Body of pancreas (tissue), 4 donors: ENCODE data around the gene EFR3B. TPM values are rescaled to one million over a fixed set of nuclear protein-coding genes. Genes with fewer than 3 reads are reported as not detected.
"Not testable (repeated sequence)": the region's sequence is repeated elsewhere in the genome, so short reads cannot be mapped to it uniquely, and the experiment has no call there.

Experiments
- ATAC-seq: fragments of 150-250 bp; one replicate; pipeline ENCODE4 v1.9.1; 2016
- DNase-seq, 4 donors: peaks; one replicate each; pipeline ENCODE4 v3.0.0-alpha.2; 2019
- H3K27ac ChIP-seq, 4 donors: fragments of 200-600 bp; sonication (generic); 1 replicate in 3 of 4; 2 replicates in 1 of 4; pipeline versions ENCODE4 v1.5.1 to v1.6.1; 2016 to 2019; ENCODE audit warnings: mild to moderate bottlenecking in 1 of 4, mixed read lengths in 1 of 4, moderate library complexity in 1 of 4
- H3K27me3 ChIP-seq, 2 donors: fragments of 200-600 bp; sonication (generic); one replicate each; pipeline ENCODE4 v1.6.0; 2016; ENCODE audit warnings: mild to moderate bottlenecking in 1 of 2
- H3K36me3 ChIP-seq, 2 donors: fragments of 200-600 bp; sonication (generic); replicated peaks in 1 of 2; 2 replicates each; pipeline ENCODE4 v1.5.1; 2016; ENCODE audit warnings: low read depth in 2 of 2; ENCODE audit not compliant: insufficient read depth in 1 of 2
- H3K4me1 ChIP-seq: fragments of 200-600 bp; sonication (generic); one replicate; pipeline ENCODE4 v1.6.0; 2016
- H3K4me3 ChIP-seq, 2 donors: fragments of 200-600 bp; sonication (generic); 1 replicate in 1 of 2; 2 replicates in 1 of 2; pipeline ENCODE4 v1.5.1; 2016 to 2019
- H3K9me3 ChIP-seq, 3 donors: fragments of 200-600 bp; sonication (generic); 1 replicate in 2 of 3; 2 replicates in 1 of 3; pipeline ENCODE4 v1.5.1; 2016
- POLR2A ChIP-seq, 3 donors: fragments of 450-650 bp; IDR thresholded peaks; one replicate each; pipeline ENCODE4 v1.6.1; 2016; ENCODE audit warnings: antibody characterized with exemption in 3 of 3, mild to moderate bottlenecking in 2 of 3
- WGBS, 2 donors: methylation state at CpG; one replicate each; pipeline ENCODE4 v1.1.5; 2017; 5-methylcytosine and 5-hydroxymethylcytosine counted together
- intact Hi-C: fragments of 100-400 bp; cut with DNase I; formaldehyde crosslinking; loops from one replicate; pipeline ENCODE4 v1.15.1; 2023
- total RNA-seq, 2 donors: library from RNA; depleted of rRNA; stranded (reverse); fragments of >200 nt; gene quantifications; one replicate each; pipeline ENCODE4 v1.1.0, GENCODE V29; 2016
- TF ChIP-seq, protein P1 (sequence below), 7 experiments: fragments of 450-650 bp in 4 of 7; fragments of 200-600 bp in 3 of 7; sonication (generic) in 3 of 7; IDR thresholded peaks; one replicate each; pipeline ENCODE4 v1.5.1; 2016 to 2019; ENCODE audit warnings: antibody characterized with exemption in 7 of 7

Gene EFR3B
- total RNA-seq, 2 donors from 2014 or later = under 0.01 to 0.52 TPM

DNA sequence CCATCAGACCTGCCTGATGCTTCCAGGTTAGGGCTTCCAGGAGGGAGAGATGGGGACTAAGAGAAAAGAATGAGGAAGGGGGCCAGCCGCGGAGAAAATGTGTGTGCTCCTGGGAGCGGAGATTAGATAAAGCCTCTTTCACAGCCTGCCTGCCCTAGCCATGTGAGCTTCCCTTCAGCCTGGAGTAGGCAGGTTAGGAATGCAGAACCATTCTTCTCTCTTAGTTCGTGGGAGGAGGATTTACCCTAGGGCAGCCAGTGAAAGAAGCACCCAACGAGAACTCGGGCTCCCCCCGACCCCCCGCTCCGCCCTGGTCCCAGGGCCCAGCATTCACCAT is 90.4 kb downstream of the EFR3B start:
- no peak overlapping the region for H3K4me3 ChIP-seq
- no peak for ATAC-seq
- TF ChIP-seq, protein P1, sequence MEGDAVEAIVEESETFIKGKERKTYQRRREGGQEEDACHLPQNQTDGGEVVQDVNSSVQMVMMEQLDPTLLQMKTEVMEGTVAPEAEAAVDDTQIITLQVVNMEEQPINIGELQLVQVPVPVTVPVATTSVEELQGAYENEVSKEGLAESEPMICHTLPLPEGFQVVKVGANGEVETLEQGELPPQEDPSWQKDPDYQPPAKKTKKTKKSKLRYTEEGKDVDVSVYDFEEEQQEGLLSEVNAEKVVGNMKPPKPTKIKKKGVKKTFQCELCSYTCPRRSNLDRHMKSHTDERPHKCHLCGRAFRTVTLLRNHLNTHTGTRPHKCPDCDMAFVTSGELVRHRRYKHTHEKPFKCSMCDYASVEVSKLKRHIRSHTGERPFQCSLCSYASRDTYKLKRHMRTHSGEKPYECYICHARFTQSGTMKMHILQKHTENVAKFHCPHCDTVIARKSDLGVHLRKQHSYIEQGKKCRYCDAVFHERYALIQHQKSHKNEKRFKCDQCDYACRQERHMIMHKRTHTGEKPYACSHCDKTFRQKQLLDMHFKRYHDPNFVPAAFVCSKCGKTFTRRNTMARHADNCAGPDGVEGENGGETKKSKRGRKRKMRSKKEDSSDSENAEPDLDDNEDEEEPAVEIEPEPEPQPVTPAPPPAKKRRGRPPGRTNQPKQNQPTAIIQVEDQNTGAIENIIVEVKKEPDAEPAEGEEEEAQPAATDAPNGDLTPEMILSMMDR (IDR thresholded peaks at IDR 0.05) = no peak
- no peak for TF ChIP-seq POLR2A (IDR thresholded peaks at IDR 0.05)
- intact Hi-C loops = loop anchor here (5.0 kb wide), 1 partner anchor 150 kb away; no protein-coding TSS in a partner anchor
- no peaks in the 10 kb centered on the region for H3K36me3 ChIP-seq
- 17 to 24% methylated on average over 9 of the region's 9 CpGs for WGBS, 2 donors
- H3K4me1 ChIP-seq = peaks cover 6% of the 10 kb centered on the region
- no peaks in the 10 kb centered on the region for H3K9me3 ChIP-seq
- H3K27ac ChIP-seq = no peak overlapping the region
- no peak for DNase-seq
- H3K27me3 ChIP-seq = no peaks in the 10 kb centered on the region

DNA sequence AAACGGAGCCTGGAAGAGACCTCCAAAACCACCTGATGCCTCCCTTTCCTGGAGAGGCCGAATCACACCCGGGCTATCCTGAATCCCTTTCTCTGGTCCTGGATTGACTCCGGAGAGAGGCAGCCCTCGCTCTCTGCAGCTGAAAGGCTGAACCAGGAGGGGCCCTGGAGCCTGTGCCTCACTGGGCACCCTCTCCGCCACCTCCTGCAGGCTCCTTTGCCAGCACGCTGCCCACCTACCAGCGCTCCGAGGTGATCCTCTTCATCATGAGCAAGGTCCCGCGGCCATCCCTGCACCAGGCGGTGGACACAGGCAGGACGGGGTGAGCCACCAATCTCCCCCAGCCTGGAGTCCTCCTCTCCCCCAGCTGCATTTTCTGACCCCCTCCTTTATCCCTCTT is 90.8 kb downstream of the EFR3B start:
- DNase-seq = no peak

DNA sequence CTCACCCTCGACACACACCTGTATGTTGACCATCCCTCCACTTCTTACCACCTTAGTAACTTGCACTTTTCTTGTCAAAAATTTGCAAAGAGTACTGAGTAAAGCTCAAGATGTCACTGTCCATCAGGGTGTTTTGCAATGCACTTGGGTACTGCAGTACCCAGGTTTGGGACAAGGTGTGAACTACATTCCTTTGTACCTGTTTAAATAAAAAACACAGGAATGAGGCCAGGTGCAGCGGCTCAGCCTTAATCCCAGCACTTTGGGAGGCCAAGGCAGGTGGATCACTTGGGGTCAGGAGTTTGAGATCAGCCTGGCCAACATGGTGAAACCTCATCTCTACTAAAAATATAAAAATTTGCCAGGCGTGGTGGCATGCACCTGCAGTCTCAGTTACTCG is 98.7 kb downstream of the EFR3B start:
- H3K27me3 ChIP-seq, H3K9me3 ChIP-seq, ATAC-seq, intact Hi-C loops, DNase-seq, H3K4me3 ChIP-seq, H3K36me3 ChIP-seq, H3K4me1 ChIP-seq, H3K27ac ChIP-seq: not testable (repeated sequence)
- WGBS, 2 donors = 61 to 81% methylated on average over 3 to 4 of the region's 4 CpGs

More for the DNA sequence above, 90.8 kb downstream of the EFR3B start:
- Histone ChIP-seq H3K9me3 (no peaks in the 10 kb centered on the region), H3K4me1 (peaks cover 6% of the 10 kb centered on the region), H3K4me3 (no peak overlapping the region), H3K36me3 (no peaks in the 10 kb centered on the region), H3K27me3 (no peaks in the 10 kb centered on the region), H3K27ac (no peak overlapping the region)
- WGBS, 2 donors = 77 to 81% methylated on average over 11 to 13 of the region's 13 CpGs
- TF ChIP-seq POLR2A (IDR thresholded peaks at IDR 0.05) = no peak
- TF ChIP-seq, protein P1 (IDR thresholded peaks at IDR 0.05) = no peak
- intact Hi-C loops = loop anchor here (5.0 kb wide), 1 partner anchor 150 kb away; no protein-coding TSS in a partner anchor
- no peak for ATAC-seq

DNA sequence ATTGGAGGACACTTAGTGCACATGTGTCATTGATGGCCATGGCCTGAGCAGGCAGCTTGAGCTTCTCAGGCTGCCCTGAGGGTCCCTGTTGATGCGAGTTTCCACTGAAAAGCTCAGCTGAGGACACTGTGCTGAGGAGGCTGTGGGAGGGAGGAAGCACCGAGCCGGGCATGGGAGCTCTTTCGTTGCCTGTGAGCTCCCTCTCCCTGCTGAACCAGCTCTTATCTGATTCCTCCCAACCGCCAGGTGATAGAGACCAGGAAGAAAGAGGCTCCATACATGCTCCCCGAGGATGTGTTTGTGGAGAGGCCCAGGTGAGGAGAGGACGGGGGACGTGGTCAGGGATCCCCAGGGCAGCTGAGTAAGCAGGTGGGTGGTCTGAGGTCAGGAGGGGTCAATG is 99.2 kb downstream of the EFR3B start:
- DNase-seq = no peak
- Histone ChIP-seq H3K27me3 (no peaks in the 10 kb centered on the region), H3K27ac (no peak overlapping the region), H3K9me3 (no peaks in the 10 kb centered on the region), H3K36me3 (no peaks in the 10 kb centered on the region), H3K4me3 (no peak overlapping the region), H3K4me1 (no peaks in the 10 kb centered on the region)
- intact Hi-C loops = no loop called here
- TF ChIP-seq POLR2A (IDR thresholded peaks at IDR 0.05) = no peak
- TF ChIP-seq, protein P1 (IDR thresholded peaks at IDR 0.05) = no peak
- WGBS, 2 donors = 47 to 49% methylated on average over 6 to 8 of the region's 8 CpGs
- no peak for ATAC-seq

DNA sequence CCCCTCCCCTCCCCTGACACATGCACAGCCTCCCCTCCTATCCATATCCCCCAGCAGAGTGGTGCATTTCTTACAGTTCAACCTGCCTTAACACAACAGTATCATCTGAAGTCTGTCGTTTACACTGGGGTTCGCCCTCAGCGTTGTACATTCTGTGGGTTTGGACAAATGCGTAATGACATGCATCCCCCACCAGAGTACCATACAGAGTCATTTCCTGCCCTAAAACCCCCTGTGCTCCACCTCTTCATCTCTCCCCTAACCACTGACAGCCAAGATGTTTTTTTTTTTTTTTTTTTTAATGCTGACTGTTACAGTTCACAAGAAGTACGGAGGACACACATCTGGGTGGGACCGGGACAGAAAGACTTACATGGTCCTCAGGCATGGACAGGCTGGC is 103.9 kb downstream of the EFR3B start:
- DNase-seq (no peak), ATAC-seq (no peak)
- H3K27ac ChIP-seq = no peak overlapping the region
- H3K4me3 ChIP-seq = no peak overlapping the region
- H3K4me1 ChIP-seq = no peaks in the 10 kb centered on the region
- no peaks in the 10 kb centered on the region for H3K36me3 ChIP-seq
- WGBS, 2 donors = 71 to 84% methylated on average over 6 of the region's 6 CpGs
- TF ChIP-seq POLR2A (IDR thresholded peaks at IDR 0.05) = no peak
- TF ChIP-seq, protein P1 (IDR thresholded peaks at IDR 0.05) = no peak
- H3K27me3 ChIP-seq = no peaks in the 10 kb centered on the region
- no peaks in the 10 kb centered on the region for H3K9me3 ChIP-seq
- intact Hi-C loops = no loop called here
